ENCODE measurements around the gene PLXNA2.

The PLXNA2 gene

DNA sequence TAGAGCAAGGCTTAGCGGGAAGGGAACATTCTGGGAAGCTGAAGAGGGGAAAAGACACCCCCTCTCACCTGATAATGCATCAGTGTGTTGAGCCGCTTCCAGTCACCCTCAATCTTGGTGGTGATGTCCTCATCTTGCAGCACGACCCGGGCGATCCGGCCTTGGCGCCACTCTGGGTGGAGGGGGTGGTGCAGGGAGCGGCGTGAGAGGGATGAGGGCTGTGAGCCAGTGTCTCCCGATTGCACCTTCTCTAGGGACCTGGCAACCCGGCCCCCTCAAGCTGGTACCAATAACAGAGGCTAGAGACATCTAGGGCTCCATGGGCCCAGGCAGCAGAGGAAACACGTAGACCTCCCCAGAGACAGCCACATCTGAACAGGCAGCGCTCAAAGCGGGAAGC, 205.9 kb downstream of the PLXNA2 start:
- no peak for DNase-seq

DNA sequence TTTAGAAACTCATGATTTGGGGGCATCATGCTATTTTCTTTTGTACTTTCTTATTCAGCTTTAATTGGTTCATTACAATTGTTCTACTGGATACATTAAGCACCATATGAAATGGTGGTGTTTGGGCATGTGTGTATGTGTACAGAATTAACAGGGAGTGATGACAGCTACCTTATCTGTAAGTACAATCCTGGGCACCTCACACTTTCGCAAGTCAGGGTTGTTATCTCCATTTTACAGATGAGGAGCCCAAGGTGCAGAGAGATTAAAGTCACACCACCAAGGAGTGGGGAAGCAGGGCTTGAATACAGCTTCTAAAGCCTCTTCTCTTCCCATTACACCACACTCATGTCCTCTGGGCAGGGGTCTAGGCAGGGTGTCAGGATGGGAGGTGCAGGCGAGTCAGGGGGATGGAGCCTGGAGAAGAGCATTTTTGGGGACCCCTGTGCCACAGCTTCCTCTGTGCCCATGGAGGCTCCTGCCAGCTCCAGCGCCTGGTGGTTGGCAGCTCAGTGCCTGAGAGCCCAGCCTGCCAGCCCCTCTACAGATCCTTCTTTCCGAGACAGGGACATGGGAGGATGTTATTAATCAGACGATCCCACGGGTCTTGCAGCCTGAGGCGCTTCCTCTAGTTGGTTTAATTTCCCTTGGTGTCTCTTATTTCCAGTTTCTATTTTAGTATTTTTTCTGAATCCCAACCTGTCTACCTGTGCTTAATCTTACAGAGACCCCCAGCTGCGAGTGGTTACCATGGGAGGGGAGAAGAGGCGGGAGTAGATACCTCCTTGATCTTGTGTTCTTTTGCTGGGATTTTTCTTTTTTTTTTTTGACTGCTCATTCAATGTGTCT, 207.0 kb downstream of the PLXNA2 start:
- DNase-seq, result no peak

DNA sequence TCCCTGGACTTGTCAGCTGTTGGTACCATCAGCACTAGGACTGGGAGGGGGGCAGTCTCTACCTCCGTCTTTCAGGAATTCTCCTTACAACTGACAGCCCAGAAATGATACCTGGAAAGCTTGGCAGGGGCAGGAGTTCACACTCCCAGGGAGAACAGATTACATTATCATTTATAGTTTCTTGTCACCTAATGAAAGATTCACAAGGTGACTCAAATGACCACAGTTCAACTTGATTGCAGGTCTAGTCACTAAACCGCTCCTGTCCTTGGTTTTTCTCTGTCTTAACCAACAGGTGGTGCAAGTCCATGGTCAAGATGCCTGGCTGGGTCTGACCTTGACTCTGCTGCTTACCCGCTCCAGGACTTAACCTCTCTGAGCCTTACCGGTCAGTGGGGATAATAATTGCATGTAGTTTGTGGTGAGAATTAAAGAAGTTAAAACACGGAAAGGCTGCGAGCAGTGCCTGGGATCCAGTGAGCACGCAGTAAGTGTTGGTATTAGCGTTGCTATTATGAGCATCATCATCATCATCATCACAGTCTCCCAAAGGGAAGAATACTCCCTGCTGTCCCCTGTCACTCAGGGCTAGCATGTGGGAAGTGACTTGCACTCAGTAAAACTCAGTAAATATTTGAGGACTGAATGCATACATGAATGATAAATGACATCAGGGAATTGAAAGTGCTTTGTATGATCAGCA, 207.9 kb downstream of the PLXNA2 start:
- DNase-seq, result no peak

DNA sequence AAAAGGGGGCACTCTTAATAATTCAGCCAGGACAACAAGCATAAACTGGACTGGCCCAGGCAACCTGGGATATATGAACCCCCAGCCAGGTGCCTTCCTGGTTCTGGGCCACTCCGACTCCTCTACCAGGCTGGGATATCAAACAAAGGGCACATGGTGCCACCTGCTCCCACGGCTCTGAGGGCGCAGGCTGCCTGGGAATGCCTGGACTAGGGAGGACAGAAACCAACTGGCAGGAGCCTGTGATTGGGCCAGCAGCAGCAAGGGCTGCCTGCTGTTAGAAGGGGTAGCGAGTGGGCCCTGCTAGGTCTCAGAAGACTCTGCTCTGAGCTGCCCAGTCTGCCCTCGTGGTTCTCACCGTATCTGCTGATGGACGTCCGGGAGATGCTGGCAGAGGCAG, 210.0 kb downstream of the PLXNA2 start:
- DNase-seq, result no peak

DNA sequence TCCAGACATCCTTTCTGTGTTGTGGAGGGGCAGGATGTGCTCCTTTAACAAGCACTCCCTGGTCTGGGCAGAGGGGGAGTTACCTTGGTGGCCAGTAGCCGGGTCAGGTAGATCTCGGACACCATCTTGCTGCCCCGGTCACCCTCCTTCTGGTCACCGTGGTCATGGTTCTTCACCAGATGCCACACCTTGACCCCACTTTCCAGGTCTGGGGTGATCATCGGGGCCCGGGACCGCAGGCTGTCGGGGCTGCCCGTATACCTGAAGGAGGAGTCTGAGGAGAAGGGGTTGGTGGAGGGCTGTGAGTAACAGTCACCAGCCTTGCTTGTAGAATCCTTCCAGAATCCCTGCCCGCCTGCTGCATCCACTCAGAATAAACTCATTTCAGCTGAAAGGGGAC, 210.9 kb downstream of the PLXNA2 start:
- no peak for DNase-seq

DNA sequence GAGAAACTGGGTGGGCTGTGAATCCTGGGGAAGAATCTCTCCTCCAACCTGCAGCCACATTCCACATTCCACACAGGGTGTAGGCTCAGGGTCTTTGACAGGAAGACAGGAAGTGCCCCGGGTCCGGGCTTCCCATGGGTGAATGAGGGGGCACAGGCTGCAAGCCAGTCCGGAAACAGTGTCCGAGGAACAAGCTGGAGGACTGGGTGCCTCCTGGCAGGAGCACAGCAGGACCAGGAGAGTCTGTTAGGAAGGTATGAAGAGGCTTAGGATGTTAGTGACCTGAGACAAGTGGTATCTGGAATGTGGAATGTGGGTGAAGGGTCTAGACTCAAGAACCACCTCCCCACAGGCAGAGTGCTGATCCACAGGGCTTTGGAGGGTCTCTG, 212.3 kb downstream of the PLXNA2 start:
- no peak for DNase-seq

DNA sequence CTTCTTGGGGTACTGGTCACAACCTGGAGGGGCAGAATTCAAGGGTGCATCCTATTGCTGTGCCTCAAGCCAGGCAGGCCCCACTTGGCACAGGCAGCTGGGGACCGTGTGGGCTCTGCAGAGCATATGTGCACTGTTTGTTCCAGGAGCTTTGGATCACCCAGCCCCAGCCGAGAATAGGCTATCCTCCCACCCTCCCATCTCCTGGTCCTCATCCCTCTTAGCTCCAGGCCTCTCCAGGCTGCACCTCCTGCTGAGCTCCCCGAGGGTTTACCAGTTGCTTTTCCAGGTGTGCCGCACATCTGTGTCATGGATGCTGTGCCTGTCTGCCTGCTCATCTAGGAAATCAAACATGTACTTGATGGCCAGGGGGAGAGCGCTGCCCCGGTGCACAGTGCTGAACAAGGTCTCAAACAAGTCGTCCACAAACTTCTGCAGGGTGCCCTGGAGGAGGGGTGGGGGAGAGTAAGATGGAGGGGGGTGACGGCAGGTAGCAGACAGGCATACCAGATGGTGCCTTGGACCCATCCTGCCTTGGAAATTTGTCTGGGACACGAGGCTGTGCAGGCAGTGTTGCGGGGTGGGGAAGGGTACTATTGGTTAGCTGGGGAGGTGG, 212.8 kb downstream of the PLXNA2 start:
- no peak for DNase-seq

DNA sequence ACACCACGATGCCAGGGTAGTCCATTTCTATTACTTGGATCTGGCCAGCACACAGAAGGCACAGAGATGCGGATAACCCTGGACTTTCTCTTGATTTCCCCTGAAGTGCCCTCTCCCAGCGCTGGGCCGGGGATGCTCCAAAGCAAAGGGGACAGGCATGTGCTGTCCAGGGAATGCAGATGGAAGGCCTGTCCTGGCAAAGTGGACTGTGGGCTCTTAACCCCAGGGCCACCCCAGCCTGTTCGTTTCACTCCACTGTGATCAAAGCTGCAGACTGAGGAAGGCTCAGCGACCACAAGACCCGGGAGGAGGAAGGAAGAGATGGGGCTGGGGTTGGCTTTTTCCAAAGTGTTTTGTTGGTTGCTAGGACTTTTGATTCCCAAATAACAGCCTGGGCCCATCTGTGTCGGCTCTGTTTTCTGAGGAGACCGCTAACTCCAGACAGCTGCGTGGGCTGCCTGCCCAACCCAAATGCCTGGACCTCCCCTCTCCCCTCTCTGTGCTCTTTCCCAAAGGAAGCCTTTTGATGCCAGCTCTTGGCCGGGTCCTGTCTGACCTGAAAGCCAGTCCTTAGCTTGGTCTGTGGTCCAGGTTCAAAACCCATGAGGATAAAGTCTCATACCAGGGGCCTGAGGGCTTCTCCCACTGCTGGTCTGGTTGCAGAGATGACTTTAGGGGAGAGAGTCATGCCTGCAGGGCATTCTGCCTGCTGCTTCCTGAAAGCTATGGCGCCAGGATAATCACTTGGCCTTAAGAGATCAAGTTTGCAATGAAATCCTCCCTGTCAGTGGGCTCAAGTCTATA, 213.7 kb downstream of the PLXNA2 start:
- DNase-seq, result no peak

DNA sequence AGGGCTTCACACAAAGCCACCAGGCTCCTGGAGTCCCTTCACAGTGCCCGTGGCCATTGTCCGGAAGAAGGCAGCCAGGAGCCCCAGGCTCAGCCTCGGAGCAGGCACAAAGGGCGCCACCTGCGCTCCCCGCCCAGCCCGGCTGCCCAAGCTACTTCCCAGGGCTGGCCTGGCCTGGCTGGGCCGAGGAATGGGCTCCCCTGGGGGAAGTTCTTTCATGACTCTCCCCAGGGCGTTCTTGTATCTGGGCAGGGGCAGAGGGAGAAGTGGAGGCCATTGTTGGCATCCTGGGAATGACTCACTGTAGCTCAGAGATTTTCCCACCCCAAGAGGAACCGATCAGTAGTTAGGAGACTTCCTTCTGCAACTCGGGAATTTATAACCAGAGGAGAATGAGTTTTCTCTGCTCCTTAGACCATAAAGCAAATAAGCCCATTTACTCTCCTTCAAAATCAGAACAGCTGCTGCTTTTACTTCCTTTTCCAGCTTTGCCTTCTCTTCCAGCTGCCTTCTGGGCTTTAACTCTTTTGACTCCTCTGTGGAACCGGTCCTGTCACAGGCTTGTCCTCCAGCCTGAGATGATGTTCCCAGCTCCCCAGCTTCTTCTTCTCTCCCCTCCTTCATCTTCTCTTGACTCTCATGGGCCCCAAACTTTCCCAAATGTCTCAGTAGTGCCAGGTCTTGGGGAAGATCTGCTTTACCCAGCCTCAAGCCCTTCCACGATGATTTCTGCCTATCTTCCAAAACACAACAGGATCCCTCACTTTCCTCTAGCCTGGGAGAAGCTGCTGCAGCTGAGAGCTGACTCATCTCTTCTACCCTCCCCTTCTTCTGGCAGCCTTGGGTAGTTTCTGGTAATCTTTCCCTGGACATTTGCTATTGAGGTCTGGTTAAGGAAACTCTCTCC, 214.6 kb downstream of the PLXNA2 start:
- DNase-seq, result no peak

DNA sequence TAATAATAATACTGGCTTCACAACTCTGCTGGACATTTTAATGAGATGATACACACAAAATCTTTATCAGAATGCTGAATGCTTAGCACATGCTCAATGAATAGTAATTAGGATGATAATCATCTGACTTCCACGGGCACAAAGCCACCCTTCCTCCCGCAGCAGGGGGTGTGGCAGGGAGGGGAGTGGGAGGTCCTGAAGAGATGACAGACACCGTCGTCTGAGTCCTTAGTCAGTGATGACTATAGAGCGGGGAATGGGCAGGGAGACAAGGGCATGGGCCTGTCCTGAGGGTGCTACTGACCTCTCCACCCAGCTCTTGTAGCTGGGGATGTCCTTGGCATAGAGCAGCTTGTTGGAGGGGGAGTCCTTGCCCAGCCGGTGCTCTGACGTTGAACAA, 215.7 kb downstream of the PLXNA2 start:
- no peak for DNase-seq

DNA sequence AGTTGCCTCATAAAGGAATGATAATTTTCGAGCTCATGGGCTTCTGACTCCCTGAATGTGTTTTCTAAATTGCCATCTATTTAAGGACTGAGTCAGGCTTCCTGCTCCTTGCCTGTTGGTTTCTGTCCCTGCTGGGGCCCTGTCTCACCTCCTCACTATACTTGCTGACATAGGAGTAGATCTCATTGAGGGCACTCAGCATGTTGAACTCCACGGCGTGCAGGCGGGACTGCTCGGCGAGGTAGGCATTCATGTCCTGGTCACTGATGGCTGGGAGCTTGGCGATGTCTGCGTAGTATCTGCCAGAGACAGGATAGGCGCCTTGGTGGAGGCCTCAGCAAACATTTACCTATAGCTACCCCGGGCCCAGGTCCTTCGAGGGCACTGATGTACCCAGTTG, 216.3 kb downstream of the PLXNA2 start:
- no peak for DNase-seq

DNA sequence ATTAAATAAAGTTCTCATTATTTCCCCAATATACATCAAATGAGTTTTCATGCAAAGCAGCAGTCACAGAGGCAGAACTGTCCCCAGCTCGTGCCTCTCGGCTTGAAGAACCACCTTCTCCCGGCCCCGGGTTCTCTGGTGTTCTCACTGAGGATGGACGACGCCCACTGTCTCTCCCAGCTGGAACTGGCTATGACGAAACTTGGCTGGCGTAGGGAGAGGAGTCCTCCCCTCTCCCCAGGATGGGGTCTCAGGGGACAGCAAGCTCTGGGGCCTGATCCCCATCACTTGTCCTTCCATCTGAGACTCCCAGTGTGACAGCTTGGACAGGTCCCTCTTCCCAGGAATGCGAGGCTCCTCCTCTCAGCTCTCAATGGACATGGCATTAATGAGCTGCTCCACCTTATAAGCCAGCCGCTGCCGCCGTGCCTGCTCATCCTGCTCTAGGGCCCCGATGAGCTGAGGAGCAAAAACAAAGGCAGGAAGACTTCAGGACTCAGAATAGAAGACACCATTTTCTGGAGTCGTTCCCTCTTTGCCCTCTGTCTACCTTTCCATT, 217.2 kb downstream of the PLXNA2 start:
- DNase-seq, result no peak

DNA sequence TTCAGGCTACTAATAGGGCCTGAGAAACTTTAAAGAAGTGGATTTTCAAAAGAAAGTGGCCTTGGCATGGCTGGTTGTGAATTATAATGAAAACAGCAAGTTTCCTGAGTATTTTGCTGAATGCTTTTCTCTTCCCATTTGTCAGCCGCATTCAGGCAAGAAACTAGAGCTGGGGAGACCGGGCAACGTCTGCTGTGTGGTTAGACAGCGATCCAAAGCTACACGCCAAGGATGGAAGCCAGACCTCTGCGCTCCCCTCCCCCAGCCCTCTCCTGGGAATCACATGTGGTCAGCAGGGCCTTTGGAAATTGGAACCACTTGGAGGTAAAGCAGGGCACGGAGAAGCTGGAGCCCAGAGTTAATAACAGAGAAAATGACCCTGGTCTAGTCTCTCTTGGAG, 219.2 kb downstream of the PLXNA2 start:
- DNase-seq, result no peak

DNA sequence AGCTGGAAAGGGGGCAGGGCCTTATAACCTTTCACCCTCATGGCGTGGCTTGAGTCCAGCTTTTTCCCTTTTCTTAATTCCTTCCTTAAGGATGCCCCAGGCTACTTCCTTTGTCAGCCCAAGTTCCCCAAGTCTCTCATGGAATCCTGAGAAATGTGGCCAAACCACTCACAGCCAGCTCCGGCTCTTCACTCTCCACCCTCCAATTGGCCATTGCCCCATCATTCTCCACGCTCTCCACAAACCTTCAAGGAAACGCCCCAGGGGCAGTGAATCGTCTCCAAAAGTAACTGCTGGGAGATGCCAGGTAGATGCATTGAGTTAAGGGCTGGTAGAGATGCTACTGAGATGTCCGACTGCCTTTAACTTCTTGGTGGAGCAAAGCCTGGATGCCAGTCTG, 219.8 kb downstream of the PLXNA2 start:
- no peak for DNase-seq

DNA sequence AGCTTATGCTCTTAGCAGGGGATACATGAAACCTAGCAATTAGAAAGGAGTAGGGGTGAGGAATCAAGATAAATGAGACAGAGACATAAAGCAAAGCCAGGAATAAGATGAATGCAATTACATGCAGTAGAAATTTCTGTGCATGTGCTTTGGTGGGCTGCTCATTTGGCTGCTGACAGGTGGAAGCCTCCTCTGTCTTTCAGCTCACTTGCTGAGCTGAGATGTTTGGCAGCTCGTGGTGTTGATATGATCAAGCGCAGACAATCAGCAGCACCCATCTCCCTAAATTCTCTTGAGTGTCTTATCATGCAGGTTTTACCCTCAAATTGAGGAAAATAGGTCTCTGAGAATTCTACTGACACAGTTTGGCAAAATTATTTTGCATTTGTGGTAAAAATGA, 224.9 kb downstream of the PLXNA2 start:
- no peak for DNase-seq

DNA sequence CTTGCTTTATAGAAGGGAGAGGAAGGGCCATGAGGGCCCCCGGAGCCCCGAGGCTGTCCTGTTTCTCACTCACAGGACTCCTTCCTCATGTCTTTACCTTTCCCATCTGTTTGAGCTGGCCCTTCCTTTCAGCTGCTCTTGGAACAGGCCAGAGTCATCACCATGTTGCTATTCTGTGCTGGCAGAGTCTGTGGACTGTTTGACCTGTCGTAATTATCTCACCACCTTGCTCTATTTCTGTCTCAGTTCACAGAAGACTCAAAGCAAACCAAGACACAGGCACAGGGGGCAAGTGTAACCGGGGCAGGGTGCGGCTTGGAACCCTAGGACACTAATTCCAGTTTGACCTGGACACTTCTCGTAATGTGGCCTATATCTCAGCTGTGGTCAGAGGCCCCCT, 228.9 kb downstream of the PLXNA2 start:
- no peak for DNase-seq

DNA sequence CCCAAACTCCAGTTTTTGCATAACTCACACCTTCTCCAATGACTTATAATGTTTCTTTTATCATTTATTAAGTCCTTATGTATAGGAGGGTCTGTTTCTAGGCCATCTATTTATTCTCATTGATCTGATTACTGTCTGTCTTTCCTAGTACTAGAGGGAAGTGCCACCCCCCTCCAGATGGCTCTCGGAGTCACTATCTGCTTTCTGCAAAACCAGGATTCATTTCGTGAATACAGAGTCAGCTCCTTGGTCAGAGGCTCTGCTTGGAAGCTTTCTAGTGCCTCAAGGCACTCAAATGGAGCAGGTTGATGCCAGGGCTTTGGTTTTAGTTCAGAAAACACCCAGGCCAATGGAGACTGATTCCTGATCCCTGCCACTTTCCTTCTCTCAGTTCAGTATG, 231.0 kb downstream of the PLXNA2 start:
- DNase-seq, result no peak

DNA sequence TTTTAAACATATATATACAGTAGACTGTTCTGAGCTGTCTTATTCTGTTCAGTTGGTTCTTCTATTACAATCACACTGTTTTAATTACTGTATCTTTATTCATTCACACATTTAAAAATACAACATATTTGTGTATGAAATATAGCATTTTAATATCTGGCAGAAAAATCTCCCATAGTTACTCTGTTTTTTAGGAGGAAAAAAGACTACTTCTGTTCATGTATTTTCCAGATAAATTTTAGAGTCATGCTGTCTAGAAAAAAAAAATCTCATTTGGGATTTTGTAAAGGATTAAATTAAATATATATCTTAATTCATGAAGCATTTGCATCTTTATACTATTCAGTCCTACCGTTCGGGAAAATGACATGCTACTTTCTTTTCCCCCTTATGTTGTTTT, 231.5 kb downstream of the PLXNA2 start:
- no peak for DNase-seq

DNA sequence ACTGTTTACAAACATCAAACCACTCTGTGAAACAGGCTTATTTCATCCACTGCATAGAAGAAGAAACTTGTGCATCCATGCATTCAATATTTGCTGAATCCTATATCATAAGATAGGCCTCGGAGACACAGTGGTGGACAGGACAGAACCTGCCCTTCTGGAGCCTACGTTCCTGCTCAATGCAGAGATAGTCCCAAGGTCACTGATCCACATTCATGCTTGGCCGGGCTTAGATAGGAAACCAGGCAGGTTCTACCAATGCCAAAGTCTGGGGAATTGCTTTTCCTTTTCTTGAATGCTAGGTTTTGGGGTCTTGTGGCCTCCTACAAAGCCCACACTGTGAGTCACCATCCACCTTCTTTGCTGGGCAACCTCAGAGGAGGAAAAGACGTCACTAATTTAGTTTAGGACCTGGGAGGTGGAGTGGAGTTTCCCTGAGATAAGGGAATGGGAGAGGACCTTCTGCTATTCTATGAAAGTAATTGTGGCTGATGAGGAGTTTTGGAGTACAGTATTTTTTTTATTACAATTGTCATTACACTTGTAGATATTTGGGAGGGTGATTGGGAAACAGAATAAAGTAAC, 233.6 kb downstream of the PLXNA2 start:
- DNase-seq, result no peak

DNA sequence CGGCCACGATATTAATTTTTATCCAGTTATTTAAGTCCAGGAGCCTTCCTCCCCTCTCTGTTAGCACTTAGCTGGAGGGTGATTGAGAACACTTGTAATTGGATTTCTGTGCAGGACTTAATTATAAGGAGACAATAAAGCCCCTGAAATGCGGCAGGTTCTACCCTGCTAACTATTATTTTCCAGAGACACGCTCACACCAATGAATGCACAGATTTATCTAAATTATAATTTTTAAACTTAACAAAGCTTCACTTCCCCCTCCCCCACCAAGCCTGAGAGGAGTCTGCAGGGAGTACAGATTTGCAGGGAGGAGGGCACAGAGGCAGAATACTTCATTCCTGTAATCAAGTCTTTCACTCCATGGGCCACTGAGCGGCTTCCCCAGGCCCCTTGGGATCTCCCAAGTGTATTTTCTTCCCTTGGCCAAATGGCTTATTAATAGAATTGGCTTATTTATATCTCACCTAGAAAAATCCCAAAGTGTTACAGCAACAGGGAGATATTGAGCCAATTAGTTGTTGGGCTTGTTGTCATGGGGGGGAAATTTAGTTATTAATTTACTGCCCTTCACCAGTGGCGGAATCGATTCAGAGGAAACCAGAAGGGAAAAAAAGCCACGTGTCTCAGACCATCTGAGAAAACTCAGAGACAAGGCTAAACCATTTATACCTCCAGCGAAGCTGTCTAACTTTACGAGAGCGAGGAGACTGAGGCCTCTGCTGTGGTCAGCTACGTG, 234.3 kb downstream of the PLXNA2 start:
- no peak for DNase-seq

DNA sequence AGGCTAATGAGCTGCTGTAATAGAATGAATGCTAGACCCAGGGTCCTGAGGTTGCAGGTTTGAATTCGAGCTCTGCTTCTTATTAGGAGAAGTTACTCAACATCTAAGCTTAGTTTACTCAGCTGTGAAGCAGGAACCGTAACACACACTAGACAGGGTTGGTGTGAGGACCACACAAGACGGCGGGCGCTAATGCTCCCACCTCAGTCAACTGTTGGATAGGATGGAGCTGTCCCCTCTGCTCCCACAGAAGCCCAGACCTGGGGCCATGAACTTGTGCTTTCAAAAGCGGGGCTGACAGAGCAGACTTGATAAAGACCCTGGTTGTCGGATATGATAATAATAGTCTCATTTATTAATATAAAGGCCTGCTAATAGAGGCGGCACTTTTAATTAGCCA, 234.9 kb downstream of the PLXNA2 start:
- no peak for DNase-seq
